HEK293T (cell line): ENCODE data around the gene SH3RF3.

Source experiments
- CTCF ChIA-PET: fragments of 350-600 bp; formaldehyde crosslinking; extraction: SDS; loops from one replicate; lab custom pipeline; 2021; ENCODE audit warnings: antibody characterized with exemption, inconsistent platforms; lab: Yijun Ruan, JAX
- POLR2A ChIA-PET: fragments of 350-600 bp; formaldehyde crosslinking; extraction: SDS; loops from one replicate; lab custom pipeline; 2020; ENCODE audit warnings: antibody characterized with exemption, inconsistent platforms; lab: Yijun Ruan, JAX
- DNase-seq: peaks from one replicate; pipeline ENCODE4 v3.0.0; 2012; ENCODE audit warnings: mixed read lengths; ENCODE audit errors: extremely low spot score
- ARNT ChIP-seq: fragments of 450-650 bp; IDR thresholded peaks from 2 replicates; pipeline ENCODE4 v1.6.1; 2017; ENCODE audit warnings: mild to moderate bottlenecking
- BHLHE40 ChIP-seq: fragments of 450-650 bp; IDR thresholded peaks from 2 replicates; pipeline ENCODE4 v1.6.1; 2016; ENCODE audit warnings: mild to moderate bottlenecking, moderate library complexity, borderline replicate concordance
- CTBP1 ChIP-seq: fragments of 450-650 bp; IDR thresholded peaks from 2 replicates; pipeline ENCODE4 v1.6.1; 2016; ENCODE audit warnings: borderline replicate concordance
- ELF4 ChIP-seq: fragments of 450-650 bp; IDR thresholded peaks from 2 replicates; pipeline ENCODE4 v1.6.1; 2017; ENCODE audit warnings: antibody characterized with exemption
- FOXA1 ChIP-seq: fragments of 450-650 bp; IDR thresholded peaks from 2 replicates; pipeline ENCODE4 v1.6.1; 2016; ENCODE audit warnings: mild to moderate bottlenecking
- FOXK2 ChIP-seq: fragments of 450-650 bp; IDR thresholded peaks from 2 replicates; pipeline ENCODE4 v1.6.1; 2016; ENCODE audit warnings: mild to moderate bottlenecking
- FOXM1 ChIP-seq: fragments of 450-650 bp; IDR thresholded peaks from 2 replicates; pipeline ENCODE4 v1.6.1; 2017; ENCODE audit warnings: mild to moderate bottlenecking, borderline replicate concordance
- HDGF ChIP-seq: fragments of 450-650 bp; IDR thresholded peaks from 2 replicates; pipeline ENCODE4 v1.6.1; 2017; ENCODE audit warnings: antibody characterized with exemption, borderline replicate concordance
- LEF1 ChIP-seq: fragments of 450-650 bp; IDR thresholded peaks from 2 replicates; pipeline ENCODE4 v1.6.1; 2017; ENCODE audit warnings: mild to moderate bottlenecking, borderline replicate concordance
- NFRKB ChIP-seq: fragments of 450-650 bp; IDR thresholded peaks from 2 replicates; pipeline ENCODE4 v1.6.1; 2016; ENCODE audit warnings: mild to moderate bottlenecking, moderate library complexity
- PKNOX1 ChIP-seq: fragments of 450-650 bp; IDR thresholded peaks from 2 replicates; pipeline ENCODE4 v1.6.1; 2016
- SP1 ChIP-seq: fragments of 450-650 bp; IDR thresholded peaks from 2 replicates; pipeline ENCODE4 v1.6.1; 2017
- SUZ12 ChIP-seq: fragments of 450-650 bp; IDR thresholded peaks from 2 replicates; pipeline ENCODE4 v1.6.1; 2016; ENCODE audit warnings: mild to moderate bottlenecking
- TARDBP ChIP-seq: fragments of 450-650 bp; IDR thresholded peaks from 2 replicates; pipeline ENCODE4 v1.6.1; 2016
- ZNF384 ChIP-seq: fragments of 450-650 bp; IDR thresholded peaks from 2 replicates; pipeline ENCODE4 v1.6.1; 2016

Gene SH3RF3

GRCh38 chr2:109209412-109209811, 80.4 kb downstream of the SH3RF3 start:
- CTCF ChIA-PET, result no interaction called here
- TF ChIP-seq ELF4, result no peak
- DNase-seq, result no peak
- POLR2A ChIA-PET, result no interaction called here

GRCh38 chr2:109209941-109210340, 80.9 kb downstream of the SH3RF3 start:
- POLR2A ChIA-PET, result no interaction called here
- no peak for DNase-seq
- CTCF ChIA-PET, result no interaction called here
- no peak for TF ChIP-seq CTBP1
- TF ChIP-seq NFRKB, result no peak
- no peak for TF ChIP-seq FOXM1
- TF ChIP-seq FOXK2, result no peak
- TF ChIP-seq HDGF, result no peak
- TF ChIP-seq SP1, result no peak
- no peak for TF ChIP-seq ZNF384
- TF ChIP-seq SUZ12, result no peak
- no peak for TF ChIP-seq ARNT
- no peak for TF ChIP-seq PKNOX1
- no peak for TF ChIP-seq FOXA1
- TF ChIP-seq TARDBP, result no peak
- TF ChIP-seq ELF4, result no peak
- TF ChIP-seq LEF1, result no peak
- no peak for TF ChIP-seq BHLHE40

GRCh38 chr2:109210431-109211200, 81.6 kb downstream of the SH3RF3 start:
- DNase-seq, result no peak
- TF ChIP-seq ZNF384, result no peak
- no peak for TF ChIP-seq NFRKB
- no peak for TF ChIP-seq PKNOX1
- ChIA-PET POLR2A (no interaction called here), CTCF (interaction anchor here (0.6 kb wide), 1 partner anchor 1428 kb away, joined by 3 read pairs; no protein-coding TSS in a partner anchor)

GRCh38 chr2:109211315-109211714, 82.3 kb downstream of the SH3RF3 start:
- ChIA-PET POLR2A (no interaction called here), CTCF (interaction anchor here (0.6 kb wide), 1 partner anchor 1427 kb away, joined by 3 read pairs; no protein-coding TSS in a partner anchor)
- DNase-seq, result no peak
- TF ChIP-seq PKNOX1, result no peak
- TF ChIP-seq FOXM1, result no peak
- no peak for TF ChIP-seq SP1
- TF ChIP-seq ARNT, result no peak
- no peak for TF ChIP-seq CTBP1
- TF ChIP-seq TARDBP, result no peak
- no peak for TF ChIP-seq LEF1
- no peak for TF ChIP-seq FOXK2
- no peak for TF ChIP-seq HDGF
- TF ChIP-seq BHLHE40, result no peak

- no peak for DNase-seq
- CTCF ChIA-PET, result interaction anchor here (0.6 kb wide), 1 partner anchor 179 kb away, joined by 5 read pairs; no protein-coding TSS in a partner anchor
- TF ChIP-seq FOXA1 (no peak), CTBP1 (no peak), ARNT (no peak), HDGF (no peak), SP1 (no peak), PKNOX1 (no peak), FOXK2 (no peak), LEF1 (no peak)
- POLR2A ChIA-PET, result no interaction called here
Measured at GRCh38 chr2:109212836-109213563, 84.0 kb downstream of the SH3RF3 start.
